ENCODE results near the gene DRD4. TPM values are rescaled to one million over a fixed set of nuclear protein-coding genes. Genes with fewer than 3 reads are reported as not detected.
A peak's percentile ranks its signal among the peaks of the same experiment; 100 is the strongest.

DRD4 gene
- polyA plus RNA-seq, 3 donors = 0.13 TPM; not detected in 2

DNA sequence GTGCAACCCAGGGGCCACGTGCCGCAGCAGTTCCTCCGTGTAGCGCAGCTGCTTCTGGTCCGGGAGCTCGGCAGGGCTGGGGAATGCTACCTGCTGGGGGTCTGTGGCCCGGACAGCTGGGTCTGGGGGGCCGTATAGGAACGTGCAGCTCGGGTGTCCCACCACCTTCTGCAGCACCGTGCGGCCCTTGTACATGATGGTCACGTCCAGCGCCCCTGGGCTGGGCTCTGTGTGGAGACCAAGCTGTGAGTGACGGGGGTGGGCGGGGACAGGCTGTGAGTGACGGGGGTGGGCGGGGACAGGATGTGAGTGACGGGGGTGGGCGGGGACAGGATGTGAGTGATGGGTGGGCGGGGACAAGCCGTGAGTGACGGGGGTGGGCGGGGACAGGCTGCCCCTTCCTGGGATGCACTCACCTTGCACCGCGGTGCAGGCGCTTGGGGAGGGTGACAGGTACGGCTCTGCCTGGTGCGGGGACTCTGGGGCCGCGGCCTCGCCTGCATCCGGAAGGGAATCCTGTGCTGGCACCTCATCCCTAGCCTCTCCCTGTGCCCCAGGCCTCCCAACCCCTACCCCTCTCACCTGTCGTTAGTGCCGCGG lies 23.6 kb upstream of the DRD4 start:
- H3K4me2 ChIP-seq (replicated peaks; ENCODE audit: extremely low read depth, low read length, poor library complexity, severe bottlenecking) = peak overlapping the region; percentile 85
- Mint-ChIP-seq H3K36me3 (peaks cover 34 to 56% of the 10 kb centered on the region in 2 donors), H3K4me3 (peak overlapping the region in 1 of 2 donors; percentile 46), H3K4me1 (peaks cover 26% of the 10 kb centered on the region), H3K9me3 (no peaks in the 10 kb centered on the region), H3K27me3 (ENCODE audit: low read depth in 3 of 3) (peaks cover 0 to 1% (median 0%) of the 10 kb centered on the region in 3 donors), H3K27ac (peak overlapping the region; percentile 53 to 94 (median 91))
- H4K20me1 ChIP-seq (ENCODE audit: insufficient read depth, low read length) = peaks cover 55% of the 10 kb centered on the region
- H3K9ac ChIP-seq (ENCODE audit: insufficient read depth, low read length, poor library complexity, severe bottlenecking) = no peak overlapping the region
- H3K36me3 ChIP-seq (replicated peaks in 1 of 2; ENCODE audit: control insufficient read depth in 1 of 2, insufficient read depth in 2 of 2, low read length in 2 of 2) = peaks cover 57 to 62% of the 10 kb centered on the region in 2 donors
- peak; percentile 35 to 77 (median 59) for DNase-seq
- peaks cover 38 to 40% of the 10 kb centered on the region in 2 donors for H3K4me1 ChIP-seq (ENCODE audit: control insufficient read depth in 1 of 2, insufficient read depth in 2 of 2, low read length in 2 of 2)
- peaks cover 25% of the 10 kb centered on the region for H3K79me2 ChIP-seq (ENCODE audit: insufficient read depth, low read length)
- no peaks in the 10 kb centered on the region for H3K9me3 ChIP-seq (replicated peaks in 1 of 2; ENCODE audit: control insufficient read depth in 1 of 2, insufficient read depth in 1 of 2, low read length in 2 of 2)
- peak overlapping the region; percentile 59 to 93 for H3K27ac ChIP-seq (ENCODE audit: low read depth in 1 of 2, low read length in 2 of 2)
- H2AFZ ChIP-seq (ENCODE audit: insufficient read depth, low read depth, low read length, poor library complexity, severe bottlenecking) = no peak overlapping the region
- 82% methylated on average over 11 of the region's 36 CpGs for WGBS (ENCODE audit: insufficient coverage)
- peak overlapping the region in 1 of 3 experiments; percentile 90 for H3K4me3 ChIP-seq (replicated peaks in 1 of 3; ENCODE audit: low read depth in 2 of 3, low read length in 3 of 3)
- H3K27me3 ChIP-seq (ENCODE audit: control insufficient read depth in 2 of 2, insufficient read depth in 2 of 2, low read length in 2 of 2) = no peaks in the 10 kb centered on the region
- intact Hi-C loops (cut with micrococcal nuclease) = loop anchor here (5.0 kb wide), 1 partner anchor 36 kb away; the partner anchor contains the start of gene PHRF1 (in 2 of the 2)
- TF ChIP-seq, protein P1, sequence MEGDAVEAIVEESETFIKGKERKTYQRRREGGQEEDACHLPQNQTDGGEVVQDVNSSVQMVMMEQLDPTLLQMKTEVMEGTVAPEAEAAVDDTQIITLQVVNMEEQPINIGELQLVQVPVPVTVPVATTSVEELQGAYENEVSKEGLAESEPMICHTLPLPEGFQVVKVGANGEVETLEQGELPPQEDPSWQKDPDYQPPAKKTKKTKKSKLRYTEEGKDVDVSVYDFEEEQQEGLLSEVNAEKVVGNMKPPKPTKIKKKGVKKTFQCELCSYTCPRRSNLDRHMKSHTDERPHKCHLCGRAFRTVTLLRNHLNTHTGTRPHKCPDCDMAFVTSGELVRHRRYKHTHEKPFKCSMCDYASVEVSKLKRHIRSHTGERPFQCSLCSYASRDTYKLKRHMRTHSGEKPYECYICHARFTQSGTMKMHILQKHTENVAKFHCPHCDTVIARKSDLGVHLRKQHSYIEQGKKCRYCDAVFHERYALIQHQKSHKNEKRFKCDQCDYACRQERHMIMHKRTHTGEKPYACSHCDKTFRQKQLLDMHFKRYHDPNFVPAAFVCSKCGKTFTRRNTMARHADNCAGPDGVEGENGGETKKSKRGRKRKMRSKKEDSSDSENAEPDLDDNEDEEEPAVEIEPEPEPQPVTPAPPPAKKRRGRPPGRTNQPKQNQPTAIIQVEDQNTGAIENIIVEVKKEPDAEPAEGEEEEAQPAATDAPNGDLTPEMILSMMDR (IDR thresholded peaks at IDR 0.05) = no peak

DNA sequence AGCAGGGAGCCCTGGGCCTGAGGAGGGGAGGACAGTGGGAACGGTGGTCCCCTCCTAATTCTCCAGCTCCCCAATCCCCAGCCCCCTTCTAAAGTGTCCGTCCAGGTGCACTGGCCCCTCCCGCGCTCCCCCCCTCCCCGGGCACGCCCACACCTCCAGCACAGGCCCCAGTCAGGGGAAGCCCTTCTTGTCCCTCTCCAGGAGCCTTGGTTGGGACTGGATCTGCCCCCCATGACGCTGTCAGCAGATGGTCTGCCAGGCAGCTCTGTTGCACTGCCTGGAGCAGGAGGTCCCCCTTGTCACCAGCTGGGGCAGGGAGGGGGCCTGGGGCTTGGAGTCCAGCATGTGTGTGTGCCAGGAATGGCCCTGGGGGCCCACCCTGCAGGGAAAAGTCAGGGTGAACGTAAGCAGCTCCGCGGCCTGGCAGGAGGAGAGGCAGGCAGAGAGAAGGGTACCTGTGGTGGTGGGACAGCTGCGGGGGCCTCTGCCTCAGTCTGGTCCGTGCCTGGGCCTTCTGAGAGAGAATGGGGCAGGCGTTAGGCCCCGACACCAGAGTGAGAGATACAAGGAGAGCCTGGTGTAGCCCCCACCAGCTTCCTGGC lies 22.9 kb upstream of the DRD4 start:
- Histone ChIP-seq H3K79me2 (ENCODE audit: insufficient read depth, low read length) (peaks cover 25% of the 10 kb centered on the region), H3K27ac (ENCODE audit: low read depth in 1 of 2, low read length in 2 of 2) (peak overlapping the region; percentile 59 to 93), H3K27me3 (ENCODE audit: control insufficient read depth in 2 of 2, insufficient read depth in 2 of 2, low read length in 2 of 2) (no peaks in the 10 kb centered on the region), H3K9ac (ENCODE audit: insufficient read depth, low read length, poor library complexity, severe bottlenecking) (peak overlapping the region; percentile 8), H3K4me3 (replicated peaks in 1 of 3; ENCODE audit: low read depth in 2 of 3, low read length in 3 of 3) (peak overlapping the region in 1 of 3 experiments; percentile 90), H3K9me3 (replicated peaks in 1 of 2; ENCODE audit: control insufficient read depth in 1 of 2, insufficient read depth in 1 of 2, low read length in 2 of 2) (no peaks in the 10 kb centered on the region), H2AFZ (ENCODE audit: insufficient read depth, low read depth, low read length, poor library complexity, severe bottlenecking) (no peak overlapping the region), H3K4me2 (replicated peaks; ENCODE audit: extremely low read depth, low read length, poor library complexity, severe bottlenecking) (peak overlapping the region; percentile 85), H3K36me3 (replicated peaks in 1 of 2; ENCODE audit: control insufficient read depth in 1 of 2, insufficient read depth in 2 of 2, low read length in 2 of 2) (peaks cover 51 to 55% of the 10 kb centered on the region in 2 donors), H3K4me1 (ENCODE audit: control insufficient read depth in 1 of 2, insufficient read depth in 2 of 2, low read length in 2 of 2) (peaks cover 38 to 40% of the 10 kb centered on the region in 2 donors), H4K20me1 (ENCODE audit: insufficient read depth, low read length) (peaks cover 55% of the 10 kb centered on the region)
- Mint-ChIP-seq H3K36me3 (peaks cover 30 to 55% of the 10 kb centered on the region in 2 donors), H3K4me3 (peak overlapping the region; percentile 67 to 84), H3K27me3 (ENCODE audit: low read depth in 3 of 3) (peaks cover 0 to 1% (median 0%) of the 10 kb centered on the region in 3 donors), H3K9me3 (no peaks in the 10 kb centered on the region), H3K27ac (peak overlapping the region; percentile 62 to 94 (median 89)), H3K4me1 (peaks cover 26% of the 10 kb centered on the region)
- no peak for DNase-seq
- intact Hi-C loops (cut with micrococcal nuclease) = loop anchor here (5.0 kb wide), 1 partner anchor 37 kb away; the partner anchor contains the start of gene PHRF1 (in 2 of the 2)
- 91% methylated on average over 9 of the region's 14 CpGs for WGBS (ENCODE audit: insufficient coverage)
- TF ChIP-seq, protein P1 (IDR thresholded peaks at IDR 0.05) = no peak
